ENCODE results near the gene MMD2.
"Not testable (repeated sequence)": the region's sequence is repeated elsewhere in the genome, so short reads cannot be mapped to it uniquely, and the experiment has no call there.

The MMD2 gene

DNA sequence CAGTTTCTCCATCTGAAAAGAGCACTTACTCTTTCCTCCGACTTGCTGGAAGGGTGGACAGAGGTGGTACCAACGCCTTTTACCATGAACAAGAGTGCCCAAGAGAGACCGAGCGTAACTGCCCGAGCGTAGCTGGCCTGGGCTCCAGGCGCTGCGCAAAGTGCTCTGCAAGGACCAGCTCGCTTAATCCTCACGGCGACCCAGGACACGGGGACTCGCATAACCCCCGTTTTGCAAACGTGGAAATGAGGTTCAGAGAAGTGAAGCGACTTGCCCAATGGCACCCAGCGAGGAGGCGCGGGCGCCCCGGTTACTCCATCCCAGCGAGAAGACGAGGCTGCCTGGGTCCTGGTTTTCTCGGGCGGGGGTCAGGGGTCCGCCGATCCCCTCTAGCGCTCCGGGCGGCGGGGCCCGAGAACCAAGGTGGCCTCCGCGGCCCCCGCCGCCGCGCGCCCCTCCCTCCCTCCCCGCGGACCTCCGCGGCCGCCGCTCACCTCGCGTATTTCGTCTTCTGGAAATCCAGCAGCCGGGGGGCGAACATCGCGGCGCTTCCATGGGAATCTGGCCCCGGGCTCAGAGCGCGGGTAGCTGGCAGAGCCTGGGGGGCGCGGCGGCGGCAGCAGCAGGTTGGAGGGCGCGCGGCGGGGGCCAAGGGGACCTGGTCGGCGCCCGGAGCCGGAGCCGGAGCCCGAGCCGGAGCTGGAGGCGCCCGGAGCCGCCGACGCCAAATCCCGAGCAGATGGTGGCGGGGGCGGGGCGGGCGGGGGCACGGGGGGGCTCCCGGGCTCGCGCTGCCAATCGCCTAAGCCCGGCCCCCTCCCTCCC is at the start of gene MMD2:
Gene MMD2, minus strand, starts transcription at position 711 of the 825 bp plus-strand sequence. Its CDS starts 170 bp downstream, at position 541.
- peak; percentile 9 for DNase-seq (ENCODE audit: low read depth, low spot score)

GRCh38 chr7:5005066-5005465 is 46.1 kb upstream of the MMD2 start:
- DNase-seq (ENCODE audit: low read depth, low spot score) = no peak

- no peak for DNase-seq (ENCODE audit: low read depth, low spot score)
Observed at GRCh38 chr7:5001911-5002310, 42.9 kb upstream of the MMD2 start.

- DNase-seq (ENCODE audit: low read depth, low spot score) = no peak
Observed at GRCh38 chr7:5001003-5001402, 42.0 kb upstream of the MMD2 start.

DNA sequence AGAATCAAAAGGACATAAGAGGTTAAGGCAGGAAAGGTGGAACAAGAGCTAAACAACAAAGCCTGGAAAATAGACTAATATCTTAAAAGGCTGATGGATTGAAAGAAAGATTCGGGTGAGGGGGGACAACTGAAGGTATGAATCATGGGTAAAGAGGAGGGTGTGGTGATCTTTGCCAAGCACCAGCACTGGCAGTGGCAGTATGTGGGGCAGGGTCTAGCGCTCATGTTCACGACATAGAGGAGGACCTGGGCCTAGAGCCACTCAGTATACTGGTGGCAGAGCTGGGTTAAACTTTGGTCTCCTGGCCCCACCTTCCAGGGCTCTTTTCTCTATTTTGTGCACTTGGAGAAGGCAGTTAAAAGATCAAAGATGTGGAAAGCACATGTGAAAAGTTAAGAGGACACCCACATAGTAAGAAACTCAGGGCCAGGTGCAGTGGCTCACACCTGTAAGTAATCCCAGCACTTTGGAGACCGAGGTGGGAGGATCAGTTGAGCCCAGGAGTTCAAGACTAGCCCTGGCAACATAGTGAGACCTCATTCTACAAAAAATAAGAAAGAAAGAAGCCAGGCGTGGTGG is 40.5 kb upstream of the MMD2 start:
- DNase-seq (ENCODE audit: low read depth, low spot score) = no peak

DNA sequence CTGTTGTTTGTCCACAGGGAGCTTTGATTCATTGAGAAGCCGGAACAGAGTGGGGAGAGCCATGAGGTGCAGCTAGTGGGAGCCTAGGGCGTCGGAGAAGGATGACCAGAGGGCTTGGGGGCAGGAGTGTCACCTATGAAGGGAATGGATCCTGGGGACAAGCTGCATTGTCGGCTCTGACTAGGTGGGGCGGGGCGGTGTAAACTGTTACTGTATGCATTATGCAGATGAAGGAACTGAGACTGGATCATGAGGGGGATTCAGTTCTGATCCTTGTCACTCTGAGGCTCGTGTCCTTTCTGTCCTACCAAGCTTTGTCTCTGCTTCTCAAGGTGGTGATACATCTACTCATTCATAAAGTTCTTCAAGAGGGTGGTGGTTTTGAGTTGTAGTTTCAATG is 39.9 kb upstream of the MMD2 start:
- DNase-seq (ENCODE audit: low read depth, low spot score) = no peak

DNA sequence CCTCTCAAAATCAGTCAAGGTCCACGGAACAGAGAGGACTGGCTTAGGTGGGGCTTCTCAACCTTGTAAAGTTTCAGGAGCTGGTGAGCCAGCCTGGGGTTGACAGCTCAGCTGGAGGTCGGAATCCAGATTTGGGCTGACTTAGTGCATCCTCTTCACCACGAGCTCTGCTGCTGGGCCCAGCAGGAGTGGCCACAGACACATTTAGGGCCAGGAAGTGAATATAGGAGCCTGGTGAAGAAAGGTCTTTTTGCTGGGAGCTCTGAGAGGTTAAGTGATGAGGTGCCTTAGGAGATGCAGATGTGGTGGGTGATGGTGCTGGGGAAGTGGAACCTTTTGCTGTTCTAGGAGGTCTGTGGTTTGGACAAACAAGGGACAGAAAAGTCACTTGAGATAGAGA is 39.3 kb upstream of the MMD2 start:
- no peak for DNase-seq (ENCODE audit: low read depth, low spot score)

DNA sequence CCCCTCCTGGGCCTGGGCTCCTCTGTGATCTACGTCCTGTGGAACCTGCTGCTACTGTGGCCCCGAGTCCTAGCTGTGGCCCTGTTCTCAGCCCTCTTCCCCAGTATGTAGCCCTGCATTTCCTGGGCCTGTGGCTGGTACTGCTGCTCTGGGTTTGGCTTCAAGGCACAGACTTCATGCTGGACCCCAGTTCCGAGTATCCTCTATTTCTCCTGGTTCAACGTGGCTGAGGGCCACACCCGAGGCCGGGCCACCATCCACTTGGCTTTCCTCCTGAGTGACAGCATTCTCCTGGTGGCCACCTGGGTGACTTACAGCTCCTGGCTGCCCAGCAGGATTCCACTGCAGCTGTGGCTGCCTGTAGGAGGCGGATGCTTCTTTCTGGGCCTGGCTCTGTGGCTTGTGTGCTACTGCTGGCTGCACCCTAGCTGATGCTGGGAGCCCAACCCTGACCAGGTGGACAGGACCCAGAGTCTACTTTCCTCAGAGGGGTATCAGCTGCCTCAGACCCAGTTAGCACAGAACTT is 37.8 kb upstream of the MMD2 start:
- DNase-seq (ENCODE audit: low read depth, low spot score) = no peak

DNA sequence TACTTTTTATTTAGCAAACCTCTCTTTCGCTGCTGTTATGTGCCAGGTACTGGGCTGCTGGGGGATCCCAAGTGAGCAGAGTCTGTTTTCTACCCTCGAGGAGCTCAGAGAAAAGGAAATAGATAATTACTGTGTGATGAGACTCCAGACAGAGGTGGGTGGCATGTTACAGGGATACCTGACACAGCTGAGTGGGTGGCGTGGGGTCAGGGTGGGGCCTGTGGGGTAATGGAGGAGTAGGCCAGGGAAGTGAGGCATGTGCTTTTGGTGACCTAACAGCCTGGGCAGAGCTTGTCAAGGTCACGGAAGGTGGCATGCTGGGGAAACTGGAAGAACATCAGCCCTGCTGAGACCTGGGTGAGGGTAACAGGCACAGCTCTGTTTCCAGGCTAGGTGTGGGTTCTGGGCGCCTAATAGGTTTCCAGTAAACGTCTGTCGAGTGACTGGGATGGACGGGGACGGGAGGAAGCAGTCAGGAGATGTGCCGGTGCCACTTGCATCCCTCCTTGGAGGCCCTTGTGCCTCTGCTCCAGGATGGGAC is 36.5 kb upstream of the MMD2 start:
- DNase-seq (ENCODE audit: low read depth, low spot score) = no peak

GRCh38 chr7:4993471-4993870 is 34.5 kb upstream of the MMD2 start:
- no peak for DNase-seq (ENCODE audit: low read depth, low spot score)

- not testable (repeated sequence) for DNase-seq (ENCODE audit: low read depth, low spot score)
Observed at GRCh38 chr7:4982741-4983140, 23.8 kb upstream of the MMD2 start.

DNA sequence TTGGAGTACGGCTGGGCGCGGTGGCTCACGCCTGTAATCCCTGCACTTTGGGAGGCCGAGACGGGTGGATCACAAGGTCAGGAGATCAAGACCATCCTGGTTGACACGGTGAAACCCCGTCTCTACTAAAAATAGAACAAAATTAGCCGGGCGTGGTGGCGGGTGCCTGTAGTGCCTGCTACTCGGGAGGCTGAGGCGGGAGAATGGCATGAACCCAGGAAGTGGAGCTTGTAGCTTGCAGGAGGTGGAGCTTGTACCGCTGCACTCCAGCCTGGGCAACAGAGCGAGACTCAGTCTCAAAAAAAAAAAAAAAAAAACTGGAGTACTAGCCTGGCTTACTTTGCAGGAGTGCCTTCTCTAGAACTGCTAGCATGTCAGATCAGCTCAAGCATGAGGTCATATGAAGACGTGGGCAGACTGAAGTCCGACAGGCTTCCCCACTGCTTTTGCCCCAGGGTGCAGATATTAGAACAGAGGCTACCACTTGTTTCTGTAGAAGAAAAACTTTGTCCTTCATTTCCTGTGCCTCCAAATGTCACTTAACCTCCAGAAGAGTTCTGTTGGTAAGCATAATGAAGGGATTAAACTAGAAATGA is 22.4 kb upstream of the MMD2 start:
- DNase-seq (ENCODE audit: low read depth, low spot score) = not testable (repeated sequence)

DNA sequence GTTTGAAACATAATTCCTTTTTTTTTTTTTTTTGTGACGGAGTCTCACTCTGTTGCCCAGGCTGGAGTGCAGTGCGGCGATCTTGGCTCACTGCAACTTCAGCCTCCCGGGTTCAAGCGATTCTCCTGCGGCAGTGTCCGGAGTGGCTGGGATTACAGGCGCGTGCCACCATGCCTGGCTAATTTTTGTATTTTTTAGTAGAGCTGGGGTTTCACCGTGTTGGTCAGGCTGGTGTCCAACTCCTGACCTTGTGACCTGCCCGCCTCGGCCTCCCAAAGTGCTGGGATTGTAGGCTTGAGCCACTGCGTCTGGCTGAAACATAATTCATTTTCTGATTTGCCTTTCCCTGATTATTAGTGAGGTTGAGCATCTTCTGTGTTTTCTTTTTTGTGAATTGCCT is 16.6 kb upstream of the MMD2 start:
- DNase-seq (ENCODE audit: low read depth, low spot score) = not testable (repeated sequence)

DNA sequence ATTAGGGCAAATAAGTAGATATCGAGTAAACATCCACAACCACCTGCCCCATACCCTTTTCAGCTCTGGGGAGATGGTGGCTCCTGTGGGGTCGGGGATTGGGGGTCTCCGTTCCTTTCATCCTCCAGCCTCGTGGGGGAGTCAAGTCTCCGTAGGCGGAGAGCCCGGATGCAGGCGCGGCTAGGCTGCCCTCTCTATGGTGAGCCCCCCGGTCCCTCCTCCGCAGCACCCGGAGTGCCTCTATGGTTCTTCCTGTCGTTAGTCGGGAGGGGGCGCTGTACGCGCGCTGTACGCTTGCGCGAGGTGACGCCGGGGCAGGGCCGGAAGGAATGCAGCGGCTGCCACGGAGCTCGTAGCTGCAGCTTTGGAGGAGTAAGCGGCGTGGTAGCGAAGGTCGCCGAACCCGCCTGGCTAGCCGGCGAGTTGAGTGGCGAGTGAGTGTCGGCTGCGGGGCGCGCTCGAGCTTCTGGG is 14.8 kb upstream of the MMD2 start:
- DNase-seq (ENCODE audit: low read depth, low spot score) = peak; percentile 94

- not testable (repeated sequence) for DNase-seq (ENCODE audit: low read depth, low spot score)
Observed at GRCh38 chr7:4972446-4972845, 13.5 kb upstream of the MMD2 start.

DNA sequence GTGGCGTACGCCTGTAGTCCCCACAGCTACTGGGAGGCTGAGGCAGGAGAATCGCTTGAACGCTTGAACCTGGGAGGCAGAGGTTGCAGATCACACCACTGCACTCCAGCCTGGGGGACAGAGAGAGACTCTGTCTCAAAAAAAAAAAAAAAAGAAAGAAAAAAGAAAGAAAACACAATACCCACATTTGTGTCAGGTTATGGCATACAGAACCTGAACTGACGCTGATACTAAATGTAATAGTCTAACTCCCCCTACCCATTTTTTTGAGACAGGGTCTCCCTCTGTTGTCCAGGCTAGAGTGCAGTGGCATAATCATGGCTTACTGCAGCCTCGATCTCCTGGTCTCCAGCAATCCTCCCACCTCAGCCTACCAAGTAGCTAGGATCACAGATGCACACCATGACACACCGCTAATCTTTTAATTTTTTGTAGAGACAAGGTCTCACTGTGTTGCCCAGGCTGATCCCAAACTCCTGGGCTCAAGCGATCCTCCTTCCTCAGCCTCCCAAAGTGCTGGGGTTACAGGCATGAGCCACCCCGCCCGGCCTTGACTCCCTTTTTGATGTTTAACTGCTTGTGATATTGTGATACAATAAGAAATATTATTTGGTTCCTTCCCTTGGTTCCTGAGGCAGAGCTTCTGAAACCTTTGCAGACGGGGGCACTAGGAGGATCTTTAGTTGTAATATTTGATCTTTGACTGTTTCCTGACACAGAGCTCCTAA is 6.5 kb upstream of the MMD2 start:
- no peak for DNase-seq (ENCODE audit: low read depth, low spot score)

GRCh38 chr7:4964506-4964905 is 5.5 kb upstream of the MMD2 start:
- no peak for DNase-seq (ENCODE audit: low read depth, low spot score)

DNA sequence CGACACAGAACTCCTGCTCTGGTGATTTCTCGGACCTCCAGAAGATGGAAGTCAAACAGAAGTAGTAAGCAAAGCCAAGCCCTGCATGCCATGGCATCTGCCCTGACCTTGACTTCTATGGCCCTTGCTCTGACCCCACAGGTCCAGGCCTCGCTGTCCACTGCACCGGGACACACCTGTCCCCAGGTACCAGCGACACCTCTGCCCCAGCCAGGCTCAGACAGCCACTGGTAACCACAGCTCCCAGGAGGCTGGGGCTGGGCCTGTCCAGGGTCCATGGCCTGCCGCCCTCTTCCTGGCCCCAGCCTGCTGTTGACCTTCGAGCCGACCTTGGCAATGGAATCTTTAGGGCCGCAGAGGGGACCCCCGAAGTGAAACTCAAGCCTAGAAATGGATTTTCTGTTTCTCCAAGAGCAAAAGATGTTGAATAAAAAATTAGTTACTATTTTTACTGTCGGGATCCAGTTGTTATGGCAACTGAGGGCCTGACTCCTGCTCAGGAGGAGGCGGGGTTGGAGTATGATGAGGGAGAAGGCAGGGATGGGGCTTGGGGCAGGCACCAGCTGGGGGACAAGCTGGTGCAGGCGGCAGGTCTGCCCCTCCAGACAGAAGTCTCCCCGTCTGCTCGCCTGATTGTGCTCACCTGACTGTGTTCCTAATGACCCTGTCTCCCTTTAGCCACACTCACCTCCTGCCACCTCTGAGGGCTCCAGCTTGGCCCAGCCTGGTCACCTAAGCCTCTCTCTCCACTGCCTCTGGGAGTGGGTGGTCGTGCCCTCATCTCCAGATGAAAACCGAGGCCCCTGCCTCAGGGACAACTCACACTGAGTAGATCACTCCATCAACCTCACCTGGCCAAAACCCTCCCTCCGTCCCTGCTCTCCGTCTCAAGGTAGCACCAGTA is 4.1 kb upstream of the MMD2 start:
- DNase-seq (ENCODE audit: low read depth, low spot score) = no peak

- no peak for DNase-seq (ENCODE audit: low read depth, low spot score)
Observed at GRCh38 chr7:4960363-4960762, 1.4 kb upstream of the MMD2 start.

GRCh38 chr7:4959893-4960292 is 906 bp upstream of the MMD2 start:
- DNase-seq (ENCODE audit: low read depth, low spot score) = no peak

DNA sequence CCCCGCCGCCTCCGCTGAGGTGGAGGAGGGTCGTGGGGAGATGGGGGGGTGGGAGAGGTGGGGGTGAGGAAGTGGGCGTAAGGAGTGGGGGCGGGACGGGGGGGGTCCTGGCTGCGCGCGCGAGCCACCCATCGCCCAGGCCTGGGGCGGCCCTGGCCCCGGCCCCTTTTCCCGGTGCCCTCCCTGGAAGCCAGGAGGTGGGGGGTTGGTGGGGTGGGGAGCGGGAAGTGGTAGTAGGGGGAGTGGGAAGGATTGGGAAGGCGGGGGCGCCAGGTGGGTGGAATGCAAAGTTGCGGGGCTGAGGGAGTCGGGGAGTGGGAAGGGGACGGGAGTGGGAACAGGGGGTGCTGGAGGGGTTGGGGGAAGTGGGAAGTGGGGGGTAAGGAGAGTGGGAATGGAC is 319 bp upstream of the MMD2 start:
- DNase-seq (ENCODE audit: low read depth, low spot score) = no peak

All from ELF-1 (cell line).